MV-4-11 (cell line): ENCODE data around the gene MRPL41.
A peak's percentile ranks its signal among the peaks of the same experiment; 100 is the strongest.
"Not testable (repeated sequence)": the region's sequence is repeated elsewhere in the genome, so short reads cannot be mapped to it uniquely, and the experiment has no call there.

Source experiments
- DNase-seq: peaks from one replicate; lab custom pipeline; 2025; lab: John Stamatoyannopoulos, UW

MRPL41 gene

GRCh38 chr9:137551264-137552021 is at the start of gene MRPL41:
MRPL41 (plus strand) TSS chr9:137551879; CDS start chr9:137552082, 203 bp downstream.
- DNase-seq: peak; percentile 83

- no peak for DNase-seq
These were observed 49.4 kb upstream of the MRPL41 start for GRCh38 chr9:137502008-137502911.

GRCh38 chr9:137504432-137504777 is 47.3 kb upstream of the MRPL41 start:
- DNase-seq: no peak

GRCh38 chr9:137505421-137506140 is 46.1 kb upstream of the MRPL41 start:
- DNase-seq: no peak

GRCh38 chr9:137506274-137506673 is 45.4 kb upstream of the MRPL41 start:
- no peak for DNase-seq

- no peak for DNase-seq
These were observed 44.9 kb upstream of the MRPL41 start for GRCh38 chr9:137506702-137507171.

- DNase-seq: no peak
These were observed 42.5 kb upstream of the MRPL41 start for GRCh38 chr9:137509198-137509597.

- DNase-seq: not testable (repeated sequence)
These were observed 40.6 kb upstream of the MRPL41 start for GRCh38 chr9:137511126-137511525.

- no peak for DNase-seq
These were observed 39.8 kb upstream of the MRPL41 start for GRCh38 chr9:137511758-137512463.

- not testable (repeated sequence) for DNase-seq
These were observed 38.5 kb upstream of the MRPL41 start for GRCh38 chr9:137513136-137513535.

- DNase-seq: not testable (repeated sequence)
These were observed 37.7 kb upstream of the MRPL41 start for GRCh38 chr9:137513801-137514570.

GRCh38 chr9:137514691-137515337 is 36.9 kb upstream of the MRPL41 start:
- DNase-seq: no peak

GRCh38 chr9:137515338-137515724 is 36.3 kb upstream of the MRPL41 start:
- DNase-seq: no peak

- DNase-seq: no peak
These were observed 35.3 kb upstream of the MRPL41 start for GRCh38 chr9:137516144-137516917.

- DNase-seq: peak; percentile 59
These were observed 32.8 kb upstream of the MRPL41 start for GRCh38 chr9:137518661-137519459.

GRCh38 chr9:137519553-137519952 is 32.1 kb upstream of the MRPL41 start:
- DNase-seq: no peak

- DNase-seq: no peak
These were observed 30.9 kb upstream of the MRPL41 start for GRCh38 chr9:137520614-137521404.
